Keratinocyte (primary cell): Measurements from ENCODE around the gene NOTCH3. TPM values are rescaled to one million over a fixed set of nuclear protein-coding genes. Genes with fewer than 3 reads are reported as not detected.

Experiments used
- DNase-seq: peaks from one replicate; pipeline ENCODE4 v3.0.0-alpha.2; 2011; ENCODE audit warnings: low read depth, missing footprints, low spot score
- FAIRE-seq: peaks from 2 replicates; lab custom pipeline; 2011; peaks lifted over from hg19 to GRCh38; lab: Jason Lieb, UNC
- H2AFZ ChIP-seq: 2 replicates; pipeline ENCODE4 v1.6.0; 2012; ENCODE audit warnings: low read length, control low read depth, inconsistent platforms; ENCODE audit not compliant: control insufficient read depth
- H3K27ac ChIP-seq: 2 replicates; pipeline ENCODE4 v1.5.1; 2011; ENCODE audit warnings: low read length; ENCODE audit not compliant: control insufficient read depth, insufficient read depth
- H3K27me3 ChIP-seq: 3 replicates; pipeline ENCODE4 v1.6.0; 2011; ENCODE audit warnings: low read length; ENCODE audit not compliant: control insufficient read depth, insufficient read depth; ENCODE audit errors: extremely low read depth
- H3K36me3 ChIP-seq, 2 experiments: 2 replicates in 1 of 2; 3 replicates in 1 of 2; pipeline ENCODE4 v1.5.1; 2011; ENCODE audit warnings: low read length in 2 of 2, mild to moderate bottlenecking in 1 of 2; ENCODE audit not compliant: control insufficient read depth in 2 of 2, insufficient read depth in 2 of 2; ENCODE audit errors: extremely low read depth in 1 of 2
- H3K4me1 ChIP-seq: 3 replicates; pipeline ENCODE4 v1.5.1; 2011; ENCODE audit warnings: low read length; ENCODE audit not compliant: control insufficient read depth, insufficient read depth; ENCODE audit errors: extremely low read depth
- H3K4me2 ChIP-seq: 3 replicates; pipeline ENCODE4 v1.6.0; 2011; ENCODE audit warnings: low read depth, low read length; ENCODE audit not compliant: control insufficient read depth, insufficient read depth; ENCODE audit errors: extremely low read depth
- H3K4me3 ChIP-seq, 3 experiments: fragments of 200-600 bp in 1 of 3; sonication (generic) in 1 of 3; 2 replicates in 2 of 3; 3 replicates in 1 of 3; pipeline ENCODE4 v1.5.1; 2011 to 2016; ENCODE audit warnings: low read length in 3 of 3, mild to moderate bottlenecking in 3 of 3, control low read depth in 2 of 3, inconsistent platforms in 1 of 3, low read depth in 1 of 3, mixed read lengths in 1 of 3, mixed run types in 1 of 3, moderate library complexity in 1 of 3; ENCODE audit not compliant: control insufficient read depth in 2 of 3, insufficient read depth in 2 of 3; ENCODE audit errors: extremely low read depth in 1 of 3
- H3K79me2 ChIP-seq: 2 replicates; pipeline ENCODE4 v1.6.0; 2012; ENCODE audit warnings: low read length; ENCODE audit not compliant: control insufficient read depth, insufficient read depth
- H3K9ac ChIP-seq: 3 replicates; pipeline ENCODE4 v1.6.0; 2011; ENCODE audit warnings: low read length; ENCODE audit not compliant: control insufficient read depth, insufficient read depth; ENCODE audit errors: extremely low read depth
- H3K9me1 ChIP-seq: 3 replicates; pipeline ENCODE4 v1.6.0; 2011; ENCODE audit warnings: low read length; ENCODE audit not compliant: control insufficient read depth, insufficient read depth; ENCODE audit errors: extremely low read depth
- H3K9me3 ChIP-seq: 2 replicates; pipeline ENCODE4 v1.5.1; 2012; ENCODE audit warnings: low read depth, low read length; ENCODE audit not compliant: control insufficient read depth
- H4K20me1 ChIP-seq: 3 replicates; pipeline ENCODE4 v1.6.0; 2011; ENCODE audit warnings: low read length; ENCODE audit not compliant: control insufficient read depth, insufficient read depth; ENCODE audit errors: extremely low read depth
- CTCF ChIP-seq, 3 experiments: IDR thresholded peaks in 1 of 3; conservative IDR thresholded peaks in 1 of 3; optimal IDR thresholded peaks in 1 of 3; 2 replicates in 2 of 3; 3 replicates in 1 of 3; pipeline versions ENCODE3 to v1.5.1; 2011; ENCODE audit warnings: low read length in 3 of 3, mild to moderate bottlenecking in 3 of 3, moderate library complexity in 2 of 3, control low read depth in 1 of 3, inconsistent platforms in 1 of 3; ENCODE audit not compliant: insufficient read depth in 2 of 3; ENCODE audit errors: extremely low read depth in 1 of 3
- EZH2 ChIP-seq: IDR thresholded peaks from one replicate; pipeline ENCODE4 v1.6.1; 2012; ENCODE audit warnings: inconsistent platforms, mild to moderate bottlenecking, low read length, moderate library complexity
- dilution Hi-C: fragments of 300-500 bp; cut with MboI; formaldehyde crosslinking; loops from one replicate; pipeline ENCODE4 v1.7.0; 2020; ENCODE audit warnings: low sequenced_read_pairs; ENCODE audit not compliant: extremely low pct_ligation_motif_present
- polyA plus RNA-seq, 5 experiments: library from polyadenylated mRNA; depleted of rRNA in 3 of 5; stranded (reverse) in 3 of 5; stranded (forward) in 1 of 5; unstranded in 1 of 5; fragments of >200 nt; gene quantifications; 1 replicate in 1 of 5; 2 replicates in 3 of 5; 3 replicates in 1 of 5; pipeline versions ENCODE4 v1.2.1 to v1.2.3, GENCODE V29; 2011 to 2012; ENCODE audit warnings: missing spikeins in 2 of 5, low read depth in 1 of 5, low replicate concordance in 1 of 5

The NOTCH3 gene
- polyA plus RNA-seq, 1 donor (not counting 4 experiments of a cell fraction or from before 2014, with no cell fraction given), result 4.1 TPM

- Histone ChIP-seq H3K9me3 (no peaks in the 10 kb centered on the region), H4K20me1 (peaks cover 5% of the 10 kb centered on the region), H2AFZ (no peak overlapping the region), H3K36me3 (peaks cover 25 to 30% of the 10 kb centered on the region in 2 experiments), H3K9me1 (peaks cover 3% of the 10 kb centered on the region), H3K27ac (no peak overlapping the region), H3K79me2 (no peaks in the 10 kb centered on the region), H3K27me3 (peaks cover 20% of the 10 kb centered on the region), H3K4me2 (no peak overlapping the region), H3K9ac (no peak overlapping the region), H3K4me3 (no peak overlapping the region), H3K4me1 (peaks cover 27% of the 10 kb centered on the region)
- dilution Hi-C loops, result no loop called here
- no peak for TF ChIP-seq CTCF (optimal IDR thresholded peaks at IDR 0.05 in 1 of 3, IDR thresholded peaks at IDR 0.05 in 1 of 3, conservative IDR thresholded peaks at IDR 0.05 in 1 of 3; ENCODE audit: extremely low read depth in 1 of 3, insufficient read depth in 2 of 3, low read length in 3 of 3)
- TF ChIP-seq EZH2, result no peak
- no peak for FAIRE-seq
- DNase-seq, result no peak
Observed at GRCh38 chr19:15235781-15236180, 35.0 kb upstream of the NOTCH3 start.

GRCh38 chr19:15234431-15235130 is 33.8 kb upstream of the NOTCH3 start:
- Histone ChIP-seq H3K27me3 (peaks cover 22% of the 10 kb centered on the region), H3K4me2 (peak overlapping the region; percentile 48), H3K79me2 (no peaks in the 10 kb centered on the region), H4K20me1 (peaks cover 5% of the 10 kb centered on the region), H3K4me3 (no peak overlapping the region), H3K9me3 (no peaks in the 10 kb centered on the region), H3K9ac (no peak overlapping the region), H3K9me1 (peaks cover 3% of the 10 kb centered on the region), H2AFZ (no peak overlapping the region), H3K36me3 (peaks cover 18 to 20% of the 10 kb centered on the region in 2 experiments), H3K27ac (peak overlapping the region; percentile 12), H3K4me1 (peaks cover 27% of the 10 kb centered on the region)
- TF ChIP-seq EZH2 (no peak), CTCF (optimal IDR thresholded peaks at IDR 0.05 in 1 of 3, IDR thresholded peaks at IDR 0.05 in 1 of 3, conservative IDR thresholded peaks at IDR 0.05 in 1 of 3; ENCODE audit: extremely low read depth in 1 of 3, insufficient read depth in 2 of 3, low read length in 3 of 3) (no peak)
- dilution Hi-C loops, result no loop called here
- FAIRE-seq (peak; percentile 29), DNase-seq (no peak)
